Measurements from ENCODE around the gene ACTR2.

DNA sequence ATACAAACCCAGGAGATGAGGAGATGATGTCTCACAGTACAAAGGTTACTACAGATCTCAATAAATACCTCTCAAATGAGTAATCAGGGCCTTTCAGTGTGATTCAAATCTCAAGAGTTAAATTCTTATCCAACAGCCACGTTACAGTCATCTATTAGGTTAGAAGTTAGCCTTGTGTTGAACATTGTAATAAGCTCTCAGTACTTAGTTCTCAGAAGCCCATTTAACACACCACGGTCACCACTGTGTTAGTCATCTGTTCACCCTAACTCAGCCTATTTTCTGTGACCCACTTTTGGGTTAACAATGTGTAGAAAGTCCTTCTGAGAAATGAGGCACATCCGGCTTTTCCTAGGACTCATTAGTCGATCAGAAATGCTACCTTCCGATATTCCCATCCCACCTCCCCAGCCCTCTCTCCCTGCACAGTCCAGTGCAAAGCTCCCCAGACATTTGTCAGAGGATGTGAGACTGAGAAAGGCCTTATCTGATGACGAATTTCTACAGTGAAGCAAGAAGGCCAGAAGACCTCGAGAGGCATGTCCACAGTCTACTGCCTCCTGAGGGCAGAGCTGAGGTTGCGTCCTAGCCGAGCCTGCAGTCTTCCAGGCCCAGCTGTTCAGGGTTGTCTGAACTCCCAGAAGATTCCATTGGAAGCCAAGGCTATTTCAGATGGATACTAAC lies 92.6 kb downstream of the ACTR2 start:
- TF ChIP-seq CTCF (IDR thresholded peaks at IDR 0.05; ENCODE audit: insufficient read depth, low read length, poor library complexity, severe bottlenecking) (no peak), EZH2phosphoT487 (conservative IDR thresholded peaks at IDR 0.05; ENCODE audit: low read length) (no peak)

Data from SU-DHL-6 (cell line).